Nephron progenitor cell (in vitro differentiated cells): ENCODE results near the gene GUCA2A.

Source experiments
- DNase-seq: peaks from one replicate; pipeline ENCODE4 v3.0.0; 2021
- H3K27ac Mint-ChIP-seq: 2 replicates; pipeline ENCODE4 v1.8.0; 2021; ENCODE audit warnings: mild to moderate bottlenecking, moderate library complexity, mixed read lengths
- H3K27me3 Mint-ChIP-seq: 2 replicates; pipeline ENCODE4 v1.8.0; 2021; ENCODE audit warnings: mild to moderate bottlenecking, low read depth, mixed read lengths; ENCODE audit not compliant: poor library complexity
- H3K36me3 Mint-ChIP-seq: 2 replicates; pipeline ENCODE4 v1.8.0; 2021; ENCODE audit warnings: low read depth, mixed read lengths
- H3K4me1 Mint-ChIP-seq: 2 replicates; pipeline ENCODE4 v1.8.0; 2021; ENCODE audit warnings: mixed read lengths
- H3K4me3 Mint-ChIP-seq: 2 replicates; pipeline ENCODE4 v1.8.0; 2021; ENCODE audit warnings: mild to moderate bottlenecking, moderate library complexity, mixed read lengths
- H3K9me3 Mint-ChIP-seq: 2 replicates; pipeline ENCODE4 v1.8.0; 2021; ENCODE audit warnings: mild to moderate bottlenecking, moderate library complexity, mixed read lengths
- CTCF ChIP-seq: fragments of 200-600 bp; sonication (generic); IDR thresholded peaks from 2 replicates; pipeline ENCODE4 v1.5.0; 2021; ENCODE audit warnings: antibody characterized with exemption

GUCA2A gene

DNA sequence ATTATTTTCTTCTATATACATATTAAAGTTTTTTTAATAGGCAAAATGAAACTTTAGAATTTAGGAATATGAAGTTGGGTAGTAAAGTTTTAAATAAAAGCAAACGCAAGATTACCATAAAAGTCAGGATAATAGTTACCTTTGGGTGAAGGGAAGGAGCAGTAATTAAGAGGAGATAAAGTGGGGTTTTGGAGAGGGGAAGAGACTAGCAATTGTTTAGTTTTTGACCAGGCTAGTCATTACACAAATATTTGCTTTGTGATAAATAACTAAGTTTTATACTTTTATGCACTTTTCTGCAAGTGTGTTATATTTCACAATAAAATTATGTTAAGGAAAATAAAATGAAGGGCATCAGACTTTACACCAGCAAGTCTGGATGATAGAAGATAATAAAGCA is 39.0 kb downstream of the GUCA2A start:
- Mint-ChIP-seq H3K27ac (no peak overlapping the region), H3K36me3 (no peaks in the 10 kb centered on the region), H3K4me3 (no peak overlapping the region), H3K27me3 (peaks cover 24% of the 10 kb centered on the region), H3K9me3 (peaks cover 6% of the 10 kb centered on the region), H3K4me1 (no peaks in the 10 kb centered on the region)
- no peak for TF ChIP-seq CTCF
- DNase-seq: no peak

DNA sequence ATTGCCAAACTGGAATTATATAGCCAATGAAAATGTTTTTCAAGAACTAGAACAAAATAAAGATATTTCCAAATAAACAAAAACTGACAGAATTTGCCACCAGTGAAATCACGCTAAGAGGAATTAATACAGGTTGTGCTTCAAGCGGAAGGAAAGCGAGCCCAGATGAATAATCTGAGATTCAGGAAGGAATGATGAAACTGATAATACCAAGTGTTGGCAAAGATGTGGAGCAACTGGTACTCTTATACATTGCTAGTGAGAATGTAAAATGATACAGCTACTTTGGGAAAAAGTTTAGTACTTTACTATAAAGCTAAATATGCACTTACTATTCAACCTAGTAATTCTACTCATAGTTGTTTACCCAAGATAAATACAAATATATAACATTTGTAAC is 42.1 kb downstream of the GUCA2A start:
- peaks cover 27% of the 10 kb centered on the region for H3K27me3 Mint-ChIP-seq

GRCh38 chr1:42118125-42118524 is 46.4 kb downstream of the GUCA2A start:
- Mint-ChIP-seq H3K4me1 (no peaks in the 10 kb centered on the region), H3K9me3 (peaks cover 6% of the 10 kb centered on the region), H3K36me3 (no peaks in the 10 kb centered on the region), H3K27ac (no peak overlapping the region), H3K4me3 (no peak overlapping the region), H3K27me3 (peaks cover 20% of the 10 kb centered on the region)
- no peak for DNase-seq
- TF ChIP-seq CTCF: no peak

More for the DNA sequence above, 42.1 kb downstream of the GUCA2A start:
- Mint-ChIP-seq H3K36me3 (no peaks in the 10 kb centered on the region), H3K27ac (no peak overlapping the region), H3K4me3 (no peak overlapping the region), H3K4me1 (no peaks in the 10 kb centered on the region), H3K9me3 (peaks cover 6% of the 10 kb centered on the region)
- DNase-seq: no peak
- no peak for TF ChIP-seq CTCF

DNA sequence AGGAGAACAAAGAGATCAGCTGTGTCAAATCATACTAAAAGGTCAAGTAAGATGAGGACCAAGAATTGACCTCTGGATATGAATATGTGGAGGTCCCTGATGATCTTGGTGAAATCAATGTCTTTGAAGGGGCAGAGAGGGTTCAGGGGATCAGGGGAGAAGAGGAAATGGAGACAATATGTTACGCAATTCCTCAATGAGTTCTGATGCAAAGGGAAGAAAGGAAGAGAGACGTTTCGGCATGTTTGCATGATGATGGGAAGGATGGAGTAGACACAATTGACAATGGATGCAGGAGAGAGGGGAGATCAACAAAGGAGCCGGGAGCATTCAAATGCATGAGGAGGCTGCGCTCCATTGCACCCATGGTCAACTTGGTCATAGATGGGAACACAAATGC is 47.3 kb downstream of the GUCA2A start:
- TF ChIP-seq CTCF: no peak
- Mint-ChIP-seq H3K27ac (no peak overlapping the region), H3K4me3 (no peak overlapping the region), H3K36me3 (no peaks in the 10 kb centered on the region), H3K9me3 (peaks cover 6% of the 10 kb centered on the region), H3K4me1 (no peaks in the 10 kb centered on the region), H3K27me3 (peaks cover 26% of the 10 kb centered on the region)
- DNase-seq: no peak

DNA sequence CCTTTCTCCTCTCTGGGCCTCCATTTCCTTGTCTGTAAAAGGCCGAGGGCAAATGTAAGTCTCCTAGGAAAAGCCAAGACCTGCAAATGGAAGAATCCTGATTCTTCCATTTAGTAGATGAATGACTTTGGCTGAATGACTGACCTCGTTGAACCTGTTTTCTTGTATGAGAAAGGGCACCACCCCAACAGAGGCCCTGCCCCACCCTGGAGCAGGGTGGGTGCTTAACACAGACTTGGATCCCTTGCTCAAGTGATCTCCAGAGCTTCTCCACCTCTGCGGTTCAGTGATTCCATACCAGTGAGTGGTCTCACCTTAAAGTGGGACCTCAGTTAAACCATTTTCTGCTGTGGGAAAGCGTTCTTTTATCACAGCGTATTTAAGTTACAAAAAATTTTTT is 50.3 kb downstream of the GUCA2A start:
- no peak for TF ChIP-seq CTCF
- H3K4me1 Mint-ChIP-seq: no peaks in the 10 kb centered on the region
- no peak overlapping the region for H3K27ac Mint-ChIP-seq
- H3K9me3 Mint-ChIP-seq: peaks cover 3% of the 10 kb centered on the region
- no peaks in the 10 kb centered on the region for H3K36me3 Mint-ChIP-seq
- no peak for DNase-seq
- peaks cover 35% of the 10 kb centered on the region for H3K27me3 Mint-ChIP-seq
- H3K4me3 Mint-ChIP-seq: no peak overlapping the region
